Adrenal gland (tissue), 12 donors: ENCODE results near the gene HOXB8. TPM values are rescaled to one million over a fixed set of nuclear protein-coding genes. Genes with fewer than 3 reads are reported as not detected.

Experiments used
- DNase-seq, 7 donors: peaks; one replicate each; pipeline ENCODE4 v3.0.0-alpha.2; 2019 to 2020
- H3K27ac ChIP-seq, 5 donors: fragments of 200-600 bp; sonication (generic) in 4 of 5; 1 replicate in 3 of 5; 2 replicates in 2 of 5; pipeline versions ENCODE4 v1.5.1 to v1.8.0; 2016 to 2020; ENCODE audit warnings: mild to moderate bottlenecking in 1 of 5
- H3K27me3 ChIP-seq: fragments of 200-600 bp; 2 replicates; pipeline ENCODE4 v1.8.0; 2021
- H3K36me3 ChIP-seq, 2 donors: fragments of 200-600 bp; replicated peaks in 1 of 2; 1 replicate in 1 of 2; 2 replicates in 1 of 2; pipeline versions ENCODE4 v1.5.1 to v1.8.0; 2018 to 2022
- H3K4me1 ChIP-seq, 2 donors: fragments of 200-600 bp; replicated peaks in 1 of 2; 1 replicate in 1 of 2; 2 replicates in 1 of 2; pipeline versions ENCODE4 v1.5.1 to v1.8.0; 2018 to 2021
- H3K4me3 ChIP-seq, 4 donors: fragments of 200-600 bp; sonication (generic) in 3 of 4; one replicate each; pipeline ENCODE4 v1.5.1; 2016 to 2018
- H3K9me3 ChIP-seq, 3 donors: fragments of 200-600 bp; sonication (generic) in 1 of 3; replicated peaks in 1 of 3; 1 replicate in 2 of 3; 2 replicates in 1 of 3; pipeline versions ENCODE4 v1.5.1 to v1.8.0; 2016 to 2021
- POLR2A ChIP-seq, 2 donors: fragments of 450-650 bp; IDR thresholded peaks; one replicate each; pipeline ENCODE4 v1.6.1; 2017; ENCODE audit warnings: antibody characterized with exemption in 2 of 2, mild to moderate bottlenecking in 2 of 2, moderate library complexity in 1 of 2
- WGBS, 4 donors: extraction: QIAGEN DNeasy Blood & Tissue Kit in 2 of 4; methylation state at CpG; one replicate each; pipeline versions ENCODE4 v1.1.5 to v1.1.7; 2013 to 2017; 5-methylcytosine and 5-hydroxymethylcytosine counted together
- intact Hi-C, 2 donors: fragments of 100-400 bp; cut with DNase I; formaldehyde crosslinking; loops; one replicate each; pipeline versions ENCODE4 v1.14.1 to v1.15.0; 2022 to 2023
- polyA plus RNA-seq, 3 donors: library from polyadenylated mRNA; stranded (reverse); fragments of 200-250 nt in 2 of 3; fragments of 350-450 nt in 1 of 3; fragmentation: Illumina TruSeq in 1 of 3; extraction: RNeasy Lipid Tissue Mini Kit (QIAGEN cat#74804) in 1 of 3; gene quantifications; one replicate each; pipeline ENCODE4 v1.2.3, GENCODE V29; 2013 to 2014
- total RNA-seq, 9 donors: library from RNA; depleted of rRNA in 4 of 9; stranded (reverse); fragments of >200 nt in 4 of 9; fragments of 120-200 nt in 1 of 9; fragmentation: NEBNext Ultra II Directional in 1 of 9; extraction: Animal tissue kit (Norgen Biotek cat#: 25700) in 1 of 9; gene quantifications; one replicate each; pipeline versions ENCODE4 v1.1.0 to v1.2.4, GENCODE V29; 2013 to 2023
- TF ChIP-seq, protein P1 (sequence below), 6 experiments: fragments of 450-650 bp in 4 of 6; fragments of 200-600 bp in 2 of 6; sonication (generic) in 1 of 6; IDR thresholded peaks; 1 replicate in 5 of 6; 2 replicates in 1 of 6; pipeline versions ENCODE4 v1.5.1 to v1.8.0; 2016 to 2021; ENCODE audit warnings: antibody characterized with exemption in 6 of 6, mild to moderate bottlenecking in 2 of 6, moderate library complexity in 1 of 6
- donor health status: healthy with polysubstance abuse.
- donor health status: Bipolar disorder and iron deficiency.
- donor health status: DM: yes; HTN: yes; CAD: no.
- donor health status: DM: no; HTN: no; CAD: no.
- donor health status: DM: no; HTN: no; CAD: no.
- donor health status: DM: yes; HTN: yes; CAD: no.

HOXB8 gene
- total and polyA plus RNA-seq, 12 donors, result 0.72 to 13.3 (median 5.9) TPM

DNA sequence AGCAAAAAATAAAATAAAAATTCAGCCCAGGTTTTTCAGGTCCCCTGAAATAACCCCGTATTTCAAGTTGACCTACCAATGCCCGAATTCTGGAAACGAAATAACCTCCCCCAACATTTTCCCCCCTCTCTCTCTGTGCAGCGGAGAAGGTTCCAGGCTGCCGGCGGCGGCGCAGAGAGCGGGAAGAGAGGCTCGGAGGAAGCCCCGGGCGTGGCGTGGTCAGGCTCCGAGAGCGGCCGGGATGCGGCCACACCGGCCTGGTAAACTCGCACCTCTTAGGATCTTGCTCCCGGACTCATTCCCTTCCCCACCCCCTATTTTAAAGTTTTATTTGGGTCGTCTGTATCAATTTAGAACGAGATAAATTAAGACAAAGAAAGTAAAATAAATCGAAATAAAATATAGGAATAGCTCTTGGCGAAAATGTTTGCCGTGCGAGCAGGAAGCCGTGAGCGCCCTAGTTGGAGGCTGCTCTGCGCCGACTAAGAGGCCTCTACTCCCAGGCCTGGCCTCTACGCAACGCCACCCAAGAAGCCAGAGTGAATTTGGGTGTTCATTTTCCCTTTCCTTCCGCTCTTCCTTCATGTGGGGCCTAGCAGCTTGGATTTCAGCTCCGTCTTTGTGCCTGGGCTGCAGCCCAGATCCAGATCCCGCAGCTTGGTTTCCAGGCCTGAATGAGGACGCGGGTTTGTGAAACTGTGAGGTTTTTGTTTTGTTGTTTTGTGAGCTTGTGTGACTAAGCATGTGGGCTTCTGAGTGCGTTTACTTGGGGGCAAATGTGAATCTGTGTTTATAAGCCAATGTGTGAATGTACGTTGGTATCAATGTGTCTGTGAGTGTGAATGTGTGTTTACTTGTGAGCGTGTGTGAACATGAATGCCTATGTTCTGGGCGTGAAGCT lies 8.9 kb downstream of the HOXB8 start:
- Histone ChIP-seq H3K4me1 (peaks cover 3 to 24% of the 10 kb centered on the region in 2 donors), H3K36me3 (no peaks in the 10 kb centered on the region), H3K27me3 (no peaks in the 10 kb centered on the region), H3K27ac (no peak overlapping the region), H3K9me3 (no peaks in the 10 kb centered on the region), H3K4me3 (no peak overlapping the region)
- intact Hi-C loops, result no loop called here
- TF ChIP-seq, protein P1, sequence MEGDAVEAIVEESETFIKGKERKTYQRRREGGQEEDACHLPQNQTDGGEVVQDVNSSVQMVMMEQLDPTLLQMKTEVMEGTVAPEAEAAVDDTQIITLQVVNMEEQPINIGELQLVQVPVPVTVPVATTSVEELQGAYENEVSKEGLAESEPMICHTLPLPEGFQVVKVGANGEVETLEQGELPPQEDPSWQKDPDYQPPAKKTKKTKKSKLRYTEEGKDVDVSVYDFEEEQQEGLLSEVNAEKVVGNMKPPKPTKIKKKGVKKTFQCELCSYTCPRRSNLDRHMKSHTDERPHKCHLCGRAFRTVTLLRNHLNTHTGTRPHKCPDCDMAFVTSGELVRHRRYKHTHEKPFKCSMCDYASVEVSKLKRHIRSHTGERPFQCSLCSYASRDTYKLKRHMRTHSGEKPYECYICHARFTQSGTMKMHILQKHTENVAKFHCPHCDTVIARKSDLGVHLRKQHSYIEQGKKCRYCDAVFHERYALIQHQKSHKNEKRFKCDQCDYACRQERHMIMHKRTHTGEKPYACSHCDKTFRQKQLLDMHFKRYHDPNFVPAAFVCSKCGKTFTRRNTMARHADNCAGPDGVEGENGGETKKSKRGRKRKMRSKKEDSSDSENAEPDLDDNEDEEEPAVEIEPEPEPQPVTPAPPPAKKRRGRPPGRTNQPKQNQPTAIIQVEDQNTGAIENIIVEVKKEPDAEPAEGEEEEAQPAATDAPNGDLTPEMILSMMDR (IDR thresholded peaks at IDR 0.05), result no peak
- TF ChIP-seq POLR2A (IDR thresholded peaks at IDR 0.05), result no peak
- no peak for DNase-seq
- WGBS, 4 donors, result 77 to 85% (median 82%) methylated on average over 41 of the region's 41 CpGs

GRCh38 chr17:48605409-48605919 lies 9.6 kb downstream of the HOXB8 start:
- Histone ChIP-seq H3K27ac (peak overlapping the region in 3 of 5 donors; percentile 38 to 87 (median 70)), H3K4me1 (peaks cover 3 to 24% of the 10 kb centered on the region in 2 donors), H3K27me3 (no peaks in the 10 kb centered on the region), H3K4me3 (peak overlapping the region in 1 of 4 donors; percentile 70), H3K9me3 (no peaks in the 10 kb centered on the region), H3K36me3 (no peaks in the 10 kb centered on the region)
- TF ChIP-seq, protein P1 (IDR thresholded peaks at IDR 0.05), result no peak
- TF ChIP-seq POLR2A (IDR thresholded peaks at IDR 0.05), result no peak
- 52 to 84% (median 62%) methylated on average over 9 to 10 of the region's 10 CpGs for WGBS, 4 donors
- intact Hi-C loops, result no loop called here
- DNase-seq, result no peak

DNA sequence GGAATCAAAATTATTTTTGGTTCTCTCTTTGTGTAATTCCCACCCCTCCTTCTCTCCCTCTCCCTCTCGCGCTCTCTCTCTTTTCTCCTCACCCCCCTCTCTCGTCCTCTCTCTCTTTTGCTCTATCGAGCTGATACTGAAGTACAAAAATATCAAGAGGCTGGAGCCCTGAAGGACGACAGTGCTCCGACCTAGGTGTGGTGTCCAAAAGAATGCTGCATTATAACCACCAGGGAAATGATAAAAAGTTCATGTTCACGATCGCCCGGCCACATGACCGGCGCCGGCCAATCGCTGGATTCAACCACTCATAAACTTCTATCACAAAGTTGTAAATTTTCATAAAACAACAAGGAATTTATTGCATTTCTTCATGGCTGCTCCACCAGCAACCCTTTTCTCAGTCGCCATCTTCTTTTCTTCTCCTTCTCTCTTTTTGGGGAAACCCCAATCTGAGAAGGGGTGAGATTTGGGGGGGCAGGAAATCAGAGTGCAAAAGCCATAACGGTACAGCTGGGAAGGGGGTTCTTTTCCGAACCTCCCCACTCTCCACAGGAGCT lies 10.2 kb downstream of the HOXB8 start, which contains the start of gene HOXB6:
HOXB6 (minus strand) TSS at position 217 of the 560 bp plus-strand sequence. CDS start 6,836 bp downstream, outside the sequence.
- Histone ChIP-seq H3K27ac (peak within 1 kb of the TSS; percentile 21 to 87 (median 55)), H3K4me1 (peaks cover 2 to 24% of the 10 kb centered on the region in 2 donors), H3K9me3 (no peaks in the 10 kb centered on the region), H3K36me3 (no peaks in the 10 kb centered on the region), H3K4me3 (peak within 1 kb of the TSS in 3 of 4 donors; percentile 1 to 70 (median 11)), H3K27me3 (no peaks in the 10 kb centered on the region)
- DNase-seq, result peak in 5 of 7 donors; percentile 52 to 82 (median 72)
- 9 to 30% (median 16%) methylated on average over 16 of the region's 16 CpGs for WGBS, 4 donors
- peak; percentile 36 to 79 for TF ChIP-seq POLR2A (IDR thresholded peaks at IDR 0.05)
- TF ChIP-seq, protein P1 (IDR thresholded peaks at IDR 0.05), result peak in 2 of 6 experiments; percentile 27 to 28
- intact Hi-C loops, result no loop called here
